Measurements from ENCODE around the gene CYP4A22.

DNA sequence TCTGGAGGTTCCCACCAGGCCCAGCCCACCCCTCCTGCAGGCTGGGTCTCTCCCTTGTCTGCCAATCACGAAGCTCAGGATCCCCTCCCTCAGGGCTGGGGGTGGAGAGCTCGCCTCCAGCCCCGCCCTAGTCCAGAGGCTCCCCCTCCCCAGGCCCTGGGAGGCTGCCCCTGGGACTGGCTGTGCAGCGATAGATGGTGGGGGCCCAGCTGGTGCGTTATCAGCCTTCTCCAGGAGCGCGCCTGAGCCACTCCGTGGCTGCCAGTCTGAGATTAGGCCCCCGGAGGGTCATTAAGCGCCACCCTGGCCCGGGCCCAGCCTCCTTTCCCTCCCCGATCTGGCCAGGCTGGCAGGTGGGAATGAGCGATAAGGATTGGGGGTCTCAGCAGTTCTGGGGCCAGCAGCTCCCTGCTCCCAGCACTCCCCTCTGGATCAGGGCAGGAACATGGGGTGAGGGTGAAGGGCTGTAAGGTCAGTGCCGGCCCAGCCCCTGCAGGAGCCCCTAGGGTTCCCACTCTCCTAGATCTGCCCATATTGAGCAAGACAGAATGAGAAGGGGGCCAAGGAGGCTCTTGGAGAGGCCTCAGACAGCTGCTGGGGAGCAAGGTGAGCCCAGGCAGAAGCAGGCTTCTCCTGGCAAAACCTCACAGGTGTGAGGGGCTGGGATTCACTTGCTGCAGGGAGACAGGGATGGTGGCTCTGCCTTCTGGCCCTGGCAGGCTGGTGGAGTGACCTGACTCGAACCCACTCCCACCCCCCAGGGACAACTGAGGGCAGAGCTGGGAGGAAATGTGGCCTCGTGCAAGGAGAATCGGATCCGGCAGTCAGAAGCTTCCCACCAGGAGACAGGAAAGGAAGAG, 44.1 kb downstream of the CYP4A22 start:
- TF ChIP-seq FOXP2 (optimal IDR thresholded peaks at IDR 0.05; ENCODE audit: borderline replicate concordance, extremely low read depth, extremely low read length, insufficient read depth) (no peak), TAF1 (IDR thresholded peaks at IDR 0.05; ENCODE audit: borderline replicate concordance, insufficient read depth, low read length) (no peak), POLR2AphosphoS5 (IDR thresholded peaks at IDR 0.05; ENCODE audit: low read depth, low read length) (no peak)
- TF ChIP-seq, protein P1, sequence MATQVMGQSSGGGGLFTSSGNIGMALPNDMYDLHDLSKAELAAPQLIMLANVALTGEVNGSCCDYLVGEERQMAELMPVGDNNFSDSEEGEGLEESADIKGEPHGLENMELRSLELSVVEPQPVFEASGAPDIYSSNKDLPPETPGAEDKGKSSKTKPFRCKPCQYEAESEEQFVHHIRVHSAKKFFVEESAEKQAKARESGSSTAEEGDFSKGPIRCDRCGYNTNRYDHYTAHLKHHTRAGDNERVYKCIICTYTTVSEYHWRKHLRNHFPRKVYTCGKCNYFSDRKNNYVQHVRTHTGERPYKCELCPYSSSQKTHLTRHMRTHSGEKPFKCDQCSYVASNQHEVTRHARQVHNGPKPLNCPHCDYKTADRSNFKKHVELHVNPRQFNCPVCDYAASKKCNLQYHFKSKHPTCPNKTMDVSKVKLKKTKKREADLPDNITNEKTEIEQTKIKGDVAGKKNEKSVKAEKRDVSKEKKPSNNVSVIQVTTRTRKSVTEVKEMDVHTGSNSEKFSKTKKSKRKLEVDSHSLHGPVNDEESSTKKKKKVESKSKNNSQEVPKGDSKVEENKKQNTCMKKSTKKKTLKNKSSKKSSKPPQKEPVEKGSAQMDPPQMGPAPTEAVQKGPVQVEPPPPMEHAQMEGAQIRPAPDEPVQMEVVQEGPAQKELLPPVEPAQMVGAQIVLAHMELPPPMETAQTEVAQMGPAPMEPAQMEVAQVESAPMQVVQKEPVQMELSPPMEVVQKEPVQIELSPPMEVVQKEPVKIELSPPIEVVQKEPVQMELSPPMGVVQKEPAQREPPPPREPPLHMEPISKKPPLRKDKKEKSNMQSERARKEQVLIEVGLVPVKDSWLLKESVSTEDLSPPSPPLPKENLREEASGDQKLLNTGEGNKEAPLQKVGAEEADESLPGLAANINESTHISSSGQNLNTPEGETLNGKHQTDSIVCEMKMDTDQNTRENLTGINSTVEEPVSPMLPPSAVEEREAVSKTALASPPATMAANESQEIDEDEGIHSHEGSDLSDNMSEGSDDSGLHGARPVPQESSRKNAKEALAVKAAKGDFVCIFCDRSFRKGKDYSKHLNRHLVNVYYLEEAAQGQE (IDR thresholded peaks at IDR 0.05; ENCODE audit: insufficient read depth in 1 of 2, low read depth in 2 of 2, low read length in 2 of 2), result no peak

All from PFSK-1 (cell line).